ENCODE results near the gene KBTBD3. TPM values are rescaled to one million over a fixed set of nuclear protein-coding genes. Genes with fewer than 3 reads are reported as not detected.
A peak's percentile ranks its signal among the peaks of the same experiment; 100 is the strongest.

KBTBD3 gene
- total and polyA plus RNA-seq, 2 experiments from 2014 or later, result 7.1 to 16.8 TPM

- peaks cover 28% of the 10 kb centered on the region for H3K4me1 ChIP-seq (ENCODE audit: low read depth)
- peak overlapping the region; percentile 83 for H3K27ac ChIP-seq
- TF ChIP-seq CTCF (IDR thresholded peaks at IDR 0.05; ENCODE audit: low read depth, low read length), result no peak
- H3K36me3 ChIP-seq, result peaks cover 7% of the 10 kb centered on the region
- no peak overlapping the region for H3K4me3 ChIP-seq
- no peaks in the 10 kb centered on the region for H3K27me3 ChIP-seq
- DNase-seq (ENCODE audit: low read depth in 1 of 2, low spot score in 1 of 2), result no peak
- no peaks in the 10 kb centered on the region for H3K9me3 ChIP-seq (ENCODE audit: low read depth)
These were observed 9.7 kb upstream of the KBTBD3 start for GRCh38 chr11:106086850-106087249.

- no peaks in the 10 kb centered on the region for H3K9me3 ChIP-seq (ENCODE audit: low read depth)
- H3K27ac ChIP-seq, result peak overlapping the region; percentile 83
These were observed 9.0 kb upstream of the KBTBD3 start for GRCh38 chr11:106086135-106086534.

GRCh38 chr11:106082096-106082495 is 4.9 kb upstream of the KBTBD3 start:
- H3K9me3 ChIP-seq (ENCODE audit: low read depth), result no peaks in the 10 kb centered on the region
- no peak overlapping the region for H3K4me3 ChIP-seq
- no peak overlapping the region for H3K27ac ChIP-seq
- no peaks in the 10 kb centered on the region for H3K27me3 ChIP-seq
- peaks cover 14% of the 10 kb centered on the region for H3K4me1 ChIP-seq (ENCODE audit: low read depth)
- no peak for DNase-seq (ENCODE audit: low read depth in 1 of 2, low spot score in 1 of 2)
- H3K36me3 ChIP-seq, result peaks cover 9% of the 10 kb centered on the region
- no peak for TF ChIP-seq CTCF (IDR thresholded peaks at IDR 0.05; ENCODE audit: low read depth, low read length)

More at GRCh38 chr11:106086135-106086534, 9.0 kb upstream of the KBTBD3 start:
- no peaks in the 10 kb centered on the region for H3K27me3 ChIP-seq
- H3K36me3 ChIP-seq, result peaks cover under 1% of the 10 kb centered on the region
- peaks cover 28% of the 10 kb centered on the region for H3K4me1 ChIP-seq (ENCODE audit: low read depth)
- H3K4me3 ChIP-seq, result no peak overlapping the region
- TF ChIP-seq CTCF (IDR thresholded peaks at IDR 0.05; ENCODE audit: low read depth, low read length), result no peak
- no peak for DNase-seq (ENCODE audit: low read depth in 1 of 2, low spot score in 1 of 2)

GRCh38 chr11:106077609-106078455 is 685 bp upstream of the KBTBD3 start, which contains the start of gene AASDHPPT:
TSS of gene AASDHPPT (plus strand) at chr11:106077662. CDS start at chr11:106077711, 49 bp downstream.
- Histone ChIP-seq H3K9me3 (ENCODE audit: low read depth) (no peaks in the 10 kb centered on the region), H3K27ac (peak within 1 kb of the TSS; percentile 97), H3K4me3 (peak within 1 kb of the TSS; percentile 73), H3K27me3 (no peaks in the 10 kb centered on the region), H3K36me3 (peaks cover 9% of the 10 kb centered on the region), H3K4me1 (ENCODE audit: low read depth) (peaks cover 11% of the 10 kb centered on the region)
- DNase-seq (ENCODE audit: low read depth in 1 of 2, low spot score in 1 of 2), result peak; percentile 36 to 65
- no peak for TF ChIP-seq CTCF (IDR thresholded peaks at IDR 0.05; ENCODE audit: low read depth, low read length)

- H3K9me3 ChIP-seq (ENCODE audit: low read depth), result no peaks in the 10 kb centered on the region
- H3K36me3 ChIP-seq, result peaks cover 9% of the 10 kb centered on the region
- no peak for TF ChIP-seq CTCF (IDR thresholded peaks at IDR 0.05; ENCODE audit: low read depth, low read length)
- peak overlapping the region; percentile 53 for H3K4me3 ChIP-seq
- peak in 1 of 2 donors; percentile 34 for DNase-seq (ENCODE audit: low read depth in 1 of 2, low spot score in 1 of 2)
- no peaks in the 10 kb centered on the region for H3K27me3 ChIP-seq
- peak overlapping the region; percentile 71 for H3K27ac ChIP-seq
- peaks cover 11% of the 10 kb centered on the region for H3K4me1 ChIP-seq (ENCODE audit: low read depth)
These were observed 802 bp downstream of the KBTBD3 start for GRCh38 chr11:106076171-106076918.

All from cardiac muscle cell (in vitro differentiated cells and primary cell).